Prostate gland (tissue), 2 donors: ENCODE measurements around the gene KCNIP3.

Source experiments
- POLR2A ChIP-seq: fragments of 450-650 bp; IDR thresholded peaks from one replicate; pipeline ENCODE4 v1.6.1; 2016; ENCODE audit warnings: antibody characterized with exemption, mild to moderate bottlenecking
- POLR2AphosphoS5 ChIP-seq: sonication (generic); formaldehyde crosslinking; IDR thresholded peaks from one replicate; pipeline ENCODE4 v1.6.1; 2017; ENCODE audit warnings: antibody characterized with exemption
- TF ChIP-seq, protein P1 (sequence below), 4 experiments: fragments of 200-600 bp in 2 of 4; fragments of 450-650 bp in 2 of 4; sonication (generic) in 2 of 4; IDR thresholded peaks; 1 replicate in 3 of 4; 2 replicates in 1 of 4; pipeline ENCODE4 v1.5.1; 2016 to 2019; ENCODE audit warnings: antibody characterized with exemption in 4 of 4, mild to moderate bottlenecking in 2 of 4, moderate library complexity in 2 of 4

DNA sequence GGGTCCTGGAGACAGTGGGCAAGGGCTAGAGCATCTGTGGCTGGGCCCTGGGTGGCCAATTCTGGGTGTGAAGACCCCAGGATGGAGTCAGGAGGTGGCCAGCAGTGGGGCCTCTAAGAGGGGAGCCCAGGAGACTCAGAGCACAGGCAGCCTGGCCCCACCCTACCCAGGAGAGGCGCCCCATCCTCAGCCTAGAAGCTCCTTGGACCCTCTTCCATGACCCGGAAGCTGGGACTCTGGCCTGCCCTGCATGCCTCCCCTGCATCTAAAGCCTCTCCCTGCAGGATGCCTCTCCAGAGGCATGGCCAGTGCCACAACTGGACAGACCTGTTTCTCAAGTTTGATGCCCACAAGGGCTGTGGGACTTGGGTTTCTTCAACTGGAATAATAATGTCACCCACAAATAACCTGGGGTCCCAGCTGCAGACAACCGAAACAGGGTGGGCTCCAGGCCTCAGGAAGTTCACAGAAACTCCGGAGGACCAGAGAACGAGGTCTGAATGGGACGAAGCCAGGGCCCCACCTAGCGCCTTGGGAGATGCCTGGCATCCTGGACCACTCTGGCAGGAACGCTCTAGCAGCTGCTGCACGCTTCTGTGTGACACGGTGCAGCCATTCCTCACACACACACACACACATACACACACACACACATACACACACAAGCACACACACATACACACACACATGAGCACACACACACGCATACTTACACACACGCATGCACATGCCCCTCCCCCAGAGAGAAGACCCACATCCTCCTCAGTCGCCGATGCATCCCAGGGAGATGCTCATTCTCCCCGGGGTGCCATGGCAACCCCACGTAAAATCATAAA is 16.4 kb downstream of the KCNIP3 start:
- TF ChIP-seq POLR2A (no peak), POLR2AphosphoS5 (no peak)
- TF ChIP-seq, protein P1, sequence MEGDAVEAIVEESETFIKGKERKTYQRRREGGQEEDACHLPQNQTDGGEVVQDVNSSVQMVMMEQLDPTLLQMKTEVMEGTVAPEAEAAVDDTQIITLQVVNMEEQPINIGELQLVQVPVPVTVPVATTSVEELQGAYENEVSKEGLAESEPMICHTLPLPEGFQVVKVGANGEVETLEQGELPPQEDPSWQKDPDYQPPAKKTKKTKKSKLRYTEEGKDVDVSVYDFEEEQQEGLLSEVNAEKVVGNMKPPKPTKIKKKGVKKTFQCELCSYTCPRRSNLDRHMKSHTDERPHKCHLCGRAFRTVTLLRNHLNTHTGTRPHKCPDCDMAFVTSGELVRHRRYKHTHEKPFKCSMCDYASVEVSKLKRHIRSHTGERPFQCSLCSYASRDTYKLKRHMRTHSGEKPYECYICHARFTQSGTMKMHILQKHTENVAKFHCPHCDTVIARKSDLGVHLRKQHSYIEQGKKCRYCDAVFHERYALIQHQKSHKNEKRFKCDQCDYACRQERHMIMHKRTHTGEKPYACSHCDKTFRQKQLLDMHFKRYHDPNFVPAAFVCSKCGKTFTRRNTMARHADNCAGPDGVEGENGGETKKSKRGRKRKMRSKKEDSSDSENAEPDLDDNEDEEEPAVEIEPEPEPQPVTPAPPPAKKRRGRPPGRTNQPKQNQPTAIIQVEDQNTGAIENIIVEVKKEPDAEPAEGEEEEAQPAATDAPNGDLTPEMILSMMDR (IDR thresholded peaks at IDR 0.05): no peak
